NCI-H526 treated with DMSO at 0.1 percent for 48 hours (cell line): ENCODE measurements around the gene ABCC5.
"Not testable (repeated sequence)": the region's sequence is repeated elsewhere in the genome, so short reads cannot be mapped to it uniquely, and the experiment has no call there.

ENCODE experiments used
- DNase-seq: peaks from one replicate; lab custom pipeline; 2025; lab: John Stamatoyannopoulos, UW

The ABCC5 gene

GRCh38 chr3:184017672-184018423 is at the start of gene ABCC5:
Gene ABCC5 (minus strand): TSS chr3:184017884. CDS start chr3:184014392, 3,492 bp downstream.
- DNase-seq: peak; percentile 91

GRCh38 chr3:184066211-184066610 is 48.5 kb upstream of the ABCC5 start:
- no peak for DNase-seq

GRCh38 chr3:184062637-184063036 is 45.0 kb upstream of the ABCC5 start:
- no peak for DNase-seq

GRCh38 chr3:184059424-184059823 is 41.7 kb upstream of the ABCC5 start:
- no peak for DNase-seq

- no peak for DNase-seq
These were observed 40.3 kb upstream of the ABCC5 start for GRCh38 chr3:184058029-184058428.

- no peak for DNase-seq
These were observed 35.1 kb upstream of the ABCC5 start, which contains the start of gene HTR3C for GRCh38 chr3:184052767-184053166. Gene HTR3C (plus strand): TSS chr3:184053047. CDS start chr3:184053081, 34 bp downstream.

GRCh38 chr3:184050217-184050847 is 32.6 kb upstream of the ABCC5 start:
- no peak for DNase-seq

GRCh38 chr3:184045995-184046394 is 28.3 kb upstream of the ABCC5 start:
- no peak for DNase-seq

GRCh38 chr3:184042617-184043016 is 24.9 kb upstream of the ABCC5 start:
- no peak for DNase-seq

GRCh38 chr3:184040010-184040409 is 22.3 kb upstream of the ABCC5 start:
- no peak for DNase-seq

GRCh38 chr3:184039414-184039813 is 21.7 kb upstream of the ABCC5 start:
- DNase-seq: no peak

- DNase-seq: not testable (repeated sequence)
These were observed 20.6 kb upstream of the ABCC5 start for GRCh38 chr3:184038307-184038706.

GRCh38 chr3:184037816-184038215 is 20.1 kb upstream of the ABCC5 start:
- no peak for DNase-seq

- no peak for DNase-seq
These were observed 13.6 kb upstream of the ABCC5 start, which contains the start of gene HTR3D for GRCh38 chr3:184031187-184031792. Gene HTR3D (plus strand): TSS chr3:184031742. CDS start chr3:184031742, 0 bp downstream.

- no peak for DNase-seq
These were observed 12.9 kb upstream of the ABCC5 start for GRCh38 chr3:184030536-184030935.

GRCh38 chr3:184029443-184029842 is 11.8 kb upstream of the ABCC5 start:
- no peak for DNase-seq

GRCh38 chr3:184028275-184028890 is 10.7 kb upstream of the ABCC5 start:
- DNase-seq: not testable (repeated sequence)

- DNase-seq: not testable (repeated sequence)
These were observed 7.6 kb upstream of the ABCC5 start for GRCh38 chr3:184025256-184025655.

GRCh38 chr3:184022323-184022722 is 4.6 kb upstream of the ABCC5 start:
- DNase-seq: no peak

GRCh38 chr3:184018424-184018973 is 815 bp upstream of the ABCC5 start:
- no peak for DNase-seq

- peak; percentile 59 for DNase-seq
These were observed 643 bp downstream of the ABCC5 start for GRCh38 chr3:184016811-184017671.
